Measurements from ENCODE around the gene AGT.

AGT gene

GRCh38 chr1:230696218-230696617, 17.7 kb downstream of the AGT start:
- Histone ChIP-seq H3K36me3 (peaks cover 10 to 39% (median 12%) of the 10 kb centered on the region in 3 donors), H3K27me3 (no peaks in the 10 kb centered on the region), H3K9me3 (no peaks in the 10 kb centered on the region), H3K4me3 (no peak overlapping the region), H3K27ac (no peak overlapping the region), H3K4me1 (no peaks in the 10 kb centered on the region)
- DNase-seq, result no peak
- no peak for TF ChIP-seq CTCF (IDR thresholded peaks at IDR 0.05)
- intact Hi-C loops (cut with DNase I; ENCODE audit: low total_unique reads), result loop anchor here (10.0 kb wide), 1 partner anchor 69 kb away; no protein-coding TSS in a partner anchor

GRCh38 chr1:230694991-230695390, 18.9 kb downstream of the AGT start:
- peaks cover 17 to 49% (median 23%) of the 10 kb centered on the region in 3 donors for H3K36me3 ChIP-seq
- no peak for TF ChIP-seq CTCF (IDR thresholded peaks at IDR 0.05)
- H3K4me3 ChIP-seq, result no peak overlapping the region
- no peaks in the 10 kb centered on the region for H3K4me1 ChIP-seq
- no peak for DNase-seq
- intact Hi-C loops (cut with DNase I; ENCODE audit: low total_unique reads), result loop anchor here (10.0 kb wide), 1 partner anchor 70 kb away; no protein-coding TSS in a partner anchor
- no peaks in the 10 kb centered on the region for H3K27me3 ChIP-seq
- H3K27ac ChIP-seq, result no peak overlapping the region
- no peaks in the 10 kb centered on the region for H3K9me3 ChIP-seq

- peaks cover 22 to 55% (median 28%) of the 10 kb centered on the region in 3 donors for H3K36me3 ChIP-seq
Measured at GRCh38 chr1:230694464-230694863, 19.5 kb downstream of the AGT start.

GRCh38 chr1:230693777-230694176, 20.1 kb downstream of the AGT start:
- no peaks in the 10 kb centered on the region for H3K9me3 ChIP-seq
- no peaks in the 10 kb centered on the region for H3K4me1 ChIP-seq
- intact Hi-C loops (cut with DNase I; ENCODE audit: low total_unique reads), result loop anchor here (10.0 kb wide), 1 partner anchor 71 kb away; no protein-coding TSS in a partner anchor
- no peak overlapping the region for H3K4me3 ChIP-seq
- H3K27ac ChIP-seq, result no peak overlapping the region
- no peak for TF ChIP-seq CTCF (IDR thresholded peaks at IDR 0.05)
- no peaks in the 10 kb centered on the region for H3K27me3 ChIP-seq
- no peak for DNase-seq
- peaks cover 28 to 62% (median 31%) of the 10 kb centered on the region in 3 donors for H3K36me3 ChIP-seq

More at GRCh38 chr1:230694464-230694863, 19.5 kb downstream of the AGT start:
- TF ChIP-seq CTCF (IDR thresholded peaks at IDR 0.05), result no peak
- H3K9me3 ChIP-seq, result no peaks in the 10 kb centered on the region
- intact Hi-C loops (cut with DNase I; ENCODE audit: low total_unique reads), result loop anchor here (10.0 kb wide), 1 partner anchor 70 kb away; no protein-coding TSS in a partner anchor
- no peak overlapping the region for H3K4me3 ChIP-seq
- no peaks in the 10 kb centered on the region for H3K27me3 ChIP-seq
- no peaks in the 10 kb centered on the region for H3K4me1 ChIP-seq
- no peak overlapping the region for H3K27ac ChIP-seq
- DNase-seq, result no peak

GRCh38 chr1:230693221-230693620, 20.7 kb downstream of the AGT start:
- Histone ChIP-seq H3K4me1 (no peaks in the 10 kb centered on the region), H3K27ac (no peak overlapping the region), H3K9me3 (no peaks in the 10 kb centered on the region), H3K36me3 (peaks cover 34 to 67% (median 37%) of the 10 kb centered on the region in 3 donors), H3K27me3 (no peaks in the 10 kb centered on the region), H3K4me3 (no peak overlapping the region)
- intact Hi-C loops (cut with DNase I; ENCODE audit: low total_unique reads), result loop anchor here (10.0 kb wide), 1 partner anchor 72 kb away; no protein-coding TSS in a partner anchor
- no peak for TF ChIP-seq CTCF (IDR thresholded peaks at IDR 0.05)
- DNase-seq, result no peak

All from tibial artery (tissue), 4 donors.